Activated CD4-positive, alpha-beta T cell treated with anti-CD3 and anti-CD28 coated beads for 4 hours (primary cell): ENCODE measurements around the gene PTGES3L.
"Not testable (repeated sequence)": the region's sequence is repeated elsewhere in the genome, so short reads cannot be mapped to it uniquely, and the experiment has no call there.

Experiments used
- DNase-seq, 2 donors: peaks; one replicate each; pipeline ENCODE4 v3.0.0-alpha.2; 2020

The PTGES3L gene

DNA sequence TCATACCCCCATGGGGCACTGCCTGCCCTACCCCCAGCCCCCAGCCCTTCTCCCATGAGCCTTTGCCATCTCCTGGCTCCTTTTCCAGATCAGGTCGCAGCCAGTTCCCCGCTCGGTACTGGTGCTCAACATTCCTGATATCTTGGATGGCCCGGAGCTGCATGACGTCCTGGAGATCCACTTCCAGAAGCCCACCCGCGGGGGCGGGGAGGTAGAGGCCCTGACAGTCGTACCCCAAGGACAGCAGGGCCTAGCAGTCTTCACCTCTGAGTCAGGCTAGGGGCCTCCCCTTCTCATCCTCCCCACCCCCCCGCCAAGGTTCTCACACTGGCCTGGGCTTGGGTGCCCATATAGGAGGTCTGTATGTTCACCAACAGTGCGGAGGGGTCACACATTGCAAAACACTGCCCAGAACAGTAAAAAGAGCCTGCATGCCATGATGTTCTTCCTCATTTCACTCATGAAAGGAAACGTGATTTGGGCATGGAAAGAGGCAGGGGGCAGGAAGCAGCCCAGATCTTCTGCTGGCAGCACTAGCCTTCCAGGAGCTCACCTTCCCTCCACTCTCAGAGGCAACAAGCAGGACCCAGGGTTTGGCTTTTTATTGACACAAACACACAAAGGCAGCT lies 34.3 kb upstream of the PTGES3L start:
- no peak for DNase-seq

- no peak for DNase-seq
Observed at GRCh38 chr17:43013296-43013695, 33.4 kb upstream of the PTGES3L start.

- no peak for DNase-seq
Observed at GRCh38 chr17:43011728-43012472, 32.0 kb upstream of the PTGES3L start.

DNA sequence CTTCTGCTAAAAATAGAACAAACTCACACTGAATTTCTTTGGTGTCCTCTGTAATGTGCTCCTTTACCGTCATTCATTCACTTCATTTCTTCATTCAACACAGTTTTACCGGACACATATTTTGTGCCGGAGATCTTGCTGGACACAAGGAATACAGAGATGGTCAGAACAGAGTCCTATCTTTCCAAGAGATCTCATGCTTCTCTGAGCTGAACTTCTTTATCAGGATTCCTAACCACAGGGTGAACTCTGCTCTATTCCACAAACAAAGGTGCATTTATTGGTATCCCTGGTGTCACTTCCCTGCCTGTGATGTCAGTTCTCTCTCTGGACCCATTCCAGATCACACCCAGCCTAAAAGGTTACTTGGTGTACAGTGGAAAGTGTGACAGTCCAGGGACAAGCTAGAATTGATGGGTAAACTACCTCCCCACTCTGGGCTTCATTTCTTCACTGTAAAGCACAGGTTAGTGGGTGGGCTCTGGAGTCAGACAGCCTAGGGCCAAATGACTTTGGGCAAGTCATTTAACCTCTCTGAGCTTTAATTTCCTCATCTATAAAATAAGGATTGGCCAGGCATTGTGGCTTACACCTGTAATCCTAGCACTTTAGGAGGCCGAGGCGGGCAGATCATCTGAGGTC lies 30.9 kb upstream of the PTGES3L start:
- no peak for DNase-seq

DNA sequence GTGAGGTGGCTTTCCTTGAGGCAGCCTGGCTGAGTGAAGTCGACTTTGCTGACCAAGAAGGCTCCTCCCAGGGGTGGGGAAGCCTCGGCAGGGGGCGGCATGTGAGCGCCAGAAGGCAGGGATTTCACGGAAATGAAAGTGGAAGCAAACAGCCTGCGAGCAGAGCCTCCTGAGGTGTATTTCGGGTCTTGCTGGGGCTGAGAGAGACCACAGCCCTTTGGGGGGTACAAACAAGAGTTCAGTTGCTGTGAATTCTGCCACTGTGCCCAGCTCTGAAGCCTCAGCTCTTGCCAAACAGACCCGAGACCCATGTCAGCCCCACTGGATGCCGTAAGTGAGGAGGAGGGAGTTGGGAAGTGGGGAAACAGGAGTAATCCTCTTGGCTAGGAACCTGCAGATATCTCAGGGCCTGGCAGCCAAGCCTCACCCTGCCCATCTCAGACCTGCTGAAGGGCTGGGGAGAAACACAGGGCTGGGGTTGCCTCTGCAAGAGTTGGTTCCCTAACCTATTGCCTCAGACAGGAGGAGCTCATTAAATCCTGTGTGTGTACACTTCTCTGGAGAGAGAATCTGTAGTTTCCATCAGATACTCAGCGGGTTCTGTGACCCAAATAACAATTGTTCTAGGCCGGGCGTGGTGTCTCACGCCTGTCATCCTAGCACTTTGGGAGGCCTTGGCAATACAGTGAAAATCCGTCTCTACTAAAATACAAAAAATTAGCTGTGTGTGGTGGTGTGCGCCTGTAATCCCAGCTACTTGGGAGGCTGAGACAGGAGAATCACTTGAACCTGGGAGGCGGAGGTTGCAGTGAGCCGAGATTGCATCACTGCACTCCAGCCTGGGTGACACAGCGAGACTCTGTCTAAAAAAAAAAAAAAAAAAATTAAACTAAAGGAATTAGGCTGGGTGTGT lies 27.0 kb upstream of the PTGES3L start, which contains the start of gene IFI35:
Gene IFI35 (plus strand): TSS at position 146 of the 913 bp plus-strand sequence. CDS start 164 bp downstream, at position 310.
- DNase-seq, result peak; percentile 82 to 86

GRCh38 chr17:43003542-43004172 lies 23.8 kb upstream of the PTGES3L start:
- DNase-seq, result no peak

- not testable (repeated sequence) for DNase-seq
Observed at GRCh38 chr17:43000894-43001293, 21.0 kb upstream of the PTGES3L start.

DNA sequence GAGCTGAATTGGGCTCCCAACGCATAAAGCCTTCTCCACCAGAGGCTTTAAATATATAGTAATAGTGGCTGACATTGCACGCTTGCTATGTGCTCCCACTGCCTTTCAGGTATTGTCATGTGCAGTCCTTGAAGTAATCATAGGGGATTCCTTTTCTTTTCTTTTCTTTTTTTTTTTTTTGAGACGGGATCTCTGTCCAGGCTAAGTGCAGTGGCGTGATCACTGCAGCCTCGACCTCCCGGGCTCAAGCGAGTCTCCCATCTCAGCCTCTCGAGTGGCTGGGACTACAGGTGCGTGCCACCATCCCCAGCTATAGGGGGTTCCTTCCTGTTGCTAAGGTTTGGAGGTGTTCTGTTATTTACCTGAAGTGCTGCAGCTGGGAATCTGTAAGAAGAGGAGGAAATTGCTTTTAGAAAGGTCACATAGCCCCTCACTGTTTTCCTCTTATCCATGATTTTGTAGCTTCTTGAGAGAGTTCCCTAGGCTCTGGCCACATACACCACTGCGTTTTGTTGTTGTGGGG lies 19.2 kb upstream of the PTGES3L start:
- no peak for DNase-seq

DNA sequence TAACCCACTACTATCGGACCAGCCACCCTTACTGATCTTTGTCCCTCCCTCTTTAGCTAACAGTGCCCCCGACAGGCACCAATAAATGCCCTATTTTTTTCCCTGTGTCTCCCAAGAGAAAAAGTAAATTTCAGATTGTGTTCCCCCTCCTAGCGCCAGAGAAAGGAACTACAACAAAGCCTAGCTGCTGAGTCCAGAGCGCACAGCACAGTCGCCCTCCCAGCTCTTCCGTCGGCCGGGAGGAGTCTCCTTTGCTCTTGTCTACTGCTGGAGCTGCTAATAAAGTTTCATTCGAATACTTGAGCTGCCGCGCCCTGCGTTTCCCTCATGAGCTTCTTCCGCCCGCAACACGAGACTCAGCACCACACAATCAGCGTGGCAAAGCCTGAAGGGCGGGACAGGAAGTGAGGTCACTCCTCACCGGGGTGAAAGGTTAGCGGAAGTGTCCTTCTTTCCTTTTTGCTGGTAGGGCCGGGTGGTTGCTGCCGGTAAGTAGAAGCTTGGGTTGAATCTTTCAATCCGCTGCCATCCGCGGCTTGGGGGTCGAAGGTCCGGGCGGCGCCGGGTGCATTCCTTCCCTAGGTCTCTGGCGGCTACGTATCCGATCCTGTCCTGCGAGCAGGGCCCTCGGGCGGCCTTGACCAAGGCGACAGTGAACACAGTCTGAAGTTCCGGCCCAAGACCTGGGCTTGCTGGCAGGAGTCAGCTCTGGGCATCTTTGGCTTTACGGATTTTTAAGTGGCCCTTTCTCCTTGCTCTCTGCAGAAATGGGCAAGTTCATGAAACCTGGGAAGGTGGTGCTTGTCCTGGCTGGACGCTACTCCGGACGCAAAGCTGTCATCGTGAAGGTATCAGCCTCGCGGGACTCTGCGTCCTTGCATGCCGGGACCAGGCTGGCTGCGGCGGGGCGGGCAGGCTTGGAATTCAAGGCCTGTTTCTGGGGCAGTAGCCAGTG lies 18.4 kb upstream of the PTGES3L start, which contains the start of gene RPL27:
Gene RPL27 (plus strand): TSS at position 436 of the 955 bp plus-strand sequence. CDS start 332 bp downstream, at position 768.
- peak; percentile 96 to 98 for DNase-seq

GRCh38 chr17:42997390-42997983 lies 17.6 kb upstream of the PTGES3L start:
- no peak for DNase-seq

GRCh38 chr17:42993913-42994312 lies 14.0 kb upstream of the PTGES3L start:
- DNase-seq, result not testable (repeated sequence)

- no peak for DNase-seq
Observed at GRCh38 chr17:42992872-42993271, 13.0 kb upstream of the PTGES3L start.

GRCh38 chr17:42991471-42991870 lies 11.6 kb upstream of the PTGES3L start:
- DNase-seq, result no peak

- DNase-seq, result no peak
Observed at GRCh38 chr17:42989726-42990652, 10.1 kb upstream of the PTGES3L start.

DNA sequence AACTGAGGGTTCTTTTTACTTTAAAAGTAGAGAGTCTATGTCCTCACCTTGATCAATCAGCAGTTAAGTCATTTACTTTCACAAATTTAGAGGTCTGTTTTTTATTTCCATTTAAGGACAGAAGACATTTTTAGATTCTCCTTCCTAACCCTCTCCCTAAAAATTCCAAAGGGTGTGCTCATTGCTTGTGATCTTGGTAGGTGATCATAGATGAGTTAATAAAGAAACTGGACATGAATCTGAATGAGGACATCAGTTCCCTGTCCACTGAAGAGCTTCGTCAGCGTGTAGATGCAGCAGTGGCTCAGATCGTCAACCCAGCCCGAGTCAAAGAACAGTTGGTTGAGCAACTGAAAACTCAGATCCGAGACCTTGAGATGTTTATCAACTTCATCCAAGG lies 9.3 kb upstream of the PTGES3L start:
- DNase-seq, result no peak

DNA sequence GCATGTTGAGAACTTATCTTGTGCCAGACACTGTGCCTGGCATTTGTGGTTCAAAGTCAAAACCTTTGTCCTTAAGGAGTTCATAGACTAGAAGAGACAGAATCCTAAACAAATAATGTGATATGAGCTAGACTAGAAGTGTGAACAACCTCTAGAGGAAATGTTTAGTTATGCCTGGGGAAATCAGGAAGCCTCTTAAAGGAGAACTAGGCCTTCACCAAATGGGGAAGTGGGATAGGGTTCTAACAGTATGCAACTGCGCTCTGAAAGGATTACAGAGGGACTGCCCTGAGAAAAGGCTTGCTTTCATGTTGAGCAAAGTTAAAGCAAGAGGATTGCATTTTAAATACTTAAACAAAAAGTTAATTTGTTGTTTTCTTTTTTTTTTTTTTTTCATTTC lies 5.3 kb upstream of the PTGES3L start:
- DNase-seq, result no peak

DNA sequence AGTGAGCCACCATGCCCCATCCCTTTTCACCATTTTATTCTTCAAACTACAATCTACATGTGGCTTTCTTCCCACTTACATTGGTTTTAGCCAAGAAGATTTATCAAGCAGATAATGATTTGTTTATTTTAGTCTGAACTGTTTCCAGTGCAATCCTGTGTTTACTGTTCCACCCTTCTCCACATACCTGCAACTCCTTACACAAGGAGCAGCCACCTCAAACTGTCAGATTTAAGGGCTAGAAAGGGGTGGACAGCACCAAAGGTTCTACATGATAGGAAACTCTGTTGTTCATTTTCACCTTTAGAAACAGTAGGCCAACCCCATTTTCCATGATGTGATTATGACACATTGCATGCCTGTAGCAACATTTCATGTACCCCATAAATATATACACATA lies 2.4 kb upstream of the PTGES3L start:
- DNase-seq, result no peak

DNA sequence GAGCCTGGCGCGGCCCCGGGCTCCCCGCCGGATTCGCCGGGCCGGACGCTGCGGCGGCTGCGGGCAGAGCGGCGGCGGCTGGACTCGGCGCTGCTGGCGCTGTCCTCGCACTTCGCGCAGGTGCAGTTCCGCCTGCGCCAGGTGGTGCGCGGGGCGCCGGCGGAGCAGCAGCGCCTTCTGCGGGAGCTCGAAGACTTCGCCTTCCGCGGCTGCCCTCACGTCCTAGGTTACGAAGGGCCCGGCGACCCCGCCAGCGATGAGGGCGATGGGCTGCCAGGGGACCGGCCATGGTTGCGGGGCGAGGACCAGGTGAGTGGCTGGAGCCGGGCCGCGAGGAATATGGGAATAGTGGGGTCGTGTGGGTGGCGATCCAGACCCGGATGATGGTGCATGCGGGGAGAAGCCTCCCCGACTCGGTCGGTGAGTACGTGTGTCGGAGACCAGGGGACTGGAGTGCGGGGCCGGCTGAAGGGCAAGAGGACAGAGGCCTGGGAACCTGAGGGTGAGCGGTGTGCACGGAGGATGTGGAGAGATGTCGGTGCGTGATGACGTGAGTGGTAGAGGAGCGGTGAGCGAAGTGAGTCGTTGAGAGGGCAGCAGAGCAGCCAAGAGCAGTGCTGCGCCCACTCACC lies 1.0 kb upstream of the PTGES3L start:
- peak; percentile 55 to 57 for DNase-seq
